Smooth muscle cell (in vitro differentiated cells): Measurements from ENCODE around the gene VSIG1. TPM values are rescaled to one million over a fixed set of nuclear protein-coding genes. Genes with fewer than 3 reads are reported as not detected.

Experiments
- DNase-seq: peaks from one replicate; lab custom pipeline; 2025; ENCODE audit not compliant: unreplicated experiment; lab: John Stamatoyannopoulos, UW
- H2AFZ ChIP-seq: fragments of 200-600 bp; sonication (generic); 2 replicates; pipeline ENCODE4 v1.6.0; 2016; ENCODE audit warnings: antibody characterized with exemption, low read depth, mild to moderate bottlenecking
- H3F3A ChIP-seq: fragments of 200-600 bp; sonication (generic); 2 replicates; pipeline ENCODE4 v1.6.0; 2017; ENCODE audit warnings: antibody characterized with exemption, low read depth
- H3K27ac ChIP-seq: fragments of 200-600 bp; sonication (generic); 2 replicates; pipeline ENCODE4 v1.5.1; 2016; ENCODE audit warnings: low read depth, mild to moderate bottlenecking
- H3K27me3 ChIP-seq: fragments of 200-600 bp; sonication (generic); 2 replicates; pipeline ENCODE4 v1.6.1; 2016; ENCODE audit warnings: low read depth, mild to moderate bottlenecking
- H3K36me3 ChIP-seq: fragments of 200-600 bp; sonication (generic); 2 replicates; pipeline ENCODE4 v1.5.1; 2016; ENCODE audit warnings: low read depth
- H3K4me1 ChIP-seq: fragments of 200-600 bp; sonication (generic); 2 replicates; pipeline ENCODE4 v1.5.1; 2016; ENCODE audit warnings: low read depth
- H3K4me2 ChIP-seq: fragments of 200-600 bp; sonication (generic); 2 replicates; pipeline ENCODE4 v1.6.0; 2016; ENCODE audit warnings: mild to moderate bottlenecking
- H3K4me3 ChIP-seq: fragments of 200-600 bp; sonication (generic); 2 replicates; pipeline ENCODE4 v1.5.1; 2016; ENCODE audit warnings: mild to moderate bottlenecking
- H3K79me2 ChIP-seq: fragments of 200-600 bp; sonication (generic); 2 replicates; pipeline ENCODE4 v1.6.0; 2016; ENCODE audit warnings: low read depth, mild to moderate bottlenecking
- H3K9ac ChIP-seq: fragments of 200-600 bp; sonication (generic); 2 replicates; pipeline ENCODE4 v1.6.0; 2016; ENCODE audit warnings: low read depth
- H3K9me3 ChIP-seq: fragments of 200-600 bp; sonication (generic); replicated peaks from 2 replicates; pipeline ENCODE4 v1.5.1; 2016; ENCODE audit warnings: low read depth
- H4K20me1 ChIP-seq: fragments of 200-600 bp; sonication (generic); 2 replicates; pipeline ENCODE4 v1.6.0; 2016; ENCODE audit warnings: low read depth
- WGBS: methylation state at CpG from one replicate; pipeline ENCODE4 v1.1.7; 2016; ENCODE audit warnings: low lambda C conversion rate; 5-methylcytosine and 5-hydroxymethylcytosine counted together
- polyA plus RNA-seq: library from polyadenylated mRNA; unstranded; fragments of >200 nt; fragmentation: Nextera tagmentation; extraction: Ambion mirVana; gene quantifications from 2 replicates; pipeline ENCODE4 v1.2.1, GENCODE V29; 2016
- total RNA-seq: library from RNA; depleted of rRNA; stranded (reverse); fragments of >200 nt; gene quantifications from 2 replicates; pipeline ENCODE4 v1.2.3, GENCODE V29; 2014
- TF ChIP-seq, protein P1 (sequence below): fragments of 200-600 bp; sonication (generic); IDR thresholded peaks from 2 replicates; pipeline ENCODE4 v1.5.1; 2017; ENCODE audit warnings: borderline replicate concordance, mild to moderate bottlenecking, antibody characterized with exemption; ENCODE audit not compliant: insufficient read depth, poor library complexity, severe bottlenecking

Gene VSIG1
- total and polyA plus RNA-seq, 2 experiments from 2014 or later, result 0.36 TPM; not detected in 1

- H4K20me1 ChIP-seq, result no peaks in the 10 kb centered on the region
- TF ChIP-seq, protein P1, sequence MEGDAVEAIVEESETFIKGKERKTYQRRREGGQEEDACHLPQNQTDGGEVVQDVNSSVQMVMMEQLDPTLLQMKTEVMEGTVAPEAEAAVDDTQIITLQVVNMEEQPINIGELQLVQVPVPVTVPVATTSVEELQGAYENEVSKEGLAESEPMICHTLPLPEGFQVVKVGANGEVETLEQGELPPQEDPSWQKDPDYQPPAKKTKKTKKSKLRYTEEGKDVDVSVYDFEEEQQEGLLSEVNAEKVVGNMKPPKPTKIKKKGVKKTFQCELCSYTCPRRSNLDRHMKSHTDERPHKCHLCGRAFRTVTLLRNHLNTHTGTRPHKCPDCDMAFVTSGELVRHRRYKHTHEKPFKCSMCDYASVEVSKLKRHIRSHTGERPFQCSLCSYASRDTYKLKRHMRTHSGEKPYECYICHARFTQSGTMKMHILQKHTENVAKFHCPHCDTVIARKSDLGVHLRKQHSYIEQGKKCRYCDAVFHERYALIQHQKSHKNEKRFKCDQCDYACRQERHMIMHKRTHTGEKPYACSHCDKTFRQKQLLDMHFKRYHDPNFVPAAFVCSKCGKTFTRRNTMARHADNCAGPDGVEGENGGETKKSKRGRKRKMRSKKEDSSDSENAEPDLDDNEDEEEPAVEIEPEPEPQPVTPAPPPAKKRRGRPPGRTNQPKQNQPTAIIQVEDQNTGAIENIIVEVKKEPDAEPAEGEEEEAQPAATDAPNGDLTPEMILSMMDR, result peak; percentile 37
- no peak for DNase-seq
- H3K27ac ChIP-seq, result no peak overlapping the region
- H3K79me2 ChIP-seq, result no peaks in the 10 kb centered on the region
- no peaks in the 10 kb centered on the region for H3K4me1 ChIP-seq
- H3K9me3 ChIP-seq, result no peaks in the 10 kb centered on the region
- H3K4me2 ChIP-seq, result no peak overlapping the region
- H3F3A ChIP-seq, result no peaks in the 10 kb centered on the region
- H3K36me3 ChIP-seq, result no peaks in the 10 kb centered on the region
- no peak overlapping the region for H3K9ac ChIP-seq
- no peak overlapping the region for H3K4me3 ChIP-seq
- H2AFZ ChIP-seq, result no peak overlapping the region
- no peaks in the 10 kb centered on the region for H3K27me3 ChIP-seq
- WGBS, result 11% methylated on average over 2 of the region's 2 CpGs
These were observed 24.2 kb upstream of the VSIG1 start for GRCh38 chrX:108020631-108021030.

DNA sequence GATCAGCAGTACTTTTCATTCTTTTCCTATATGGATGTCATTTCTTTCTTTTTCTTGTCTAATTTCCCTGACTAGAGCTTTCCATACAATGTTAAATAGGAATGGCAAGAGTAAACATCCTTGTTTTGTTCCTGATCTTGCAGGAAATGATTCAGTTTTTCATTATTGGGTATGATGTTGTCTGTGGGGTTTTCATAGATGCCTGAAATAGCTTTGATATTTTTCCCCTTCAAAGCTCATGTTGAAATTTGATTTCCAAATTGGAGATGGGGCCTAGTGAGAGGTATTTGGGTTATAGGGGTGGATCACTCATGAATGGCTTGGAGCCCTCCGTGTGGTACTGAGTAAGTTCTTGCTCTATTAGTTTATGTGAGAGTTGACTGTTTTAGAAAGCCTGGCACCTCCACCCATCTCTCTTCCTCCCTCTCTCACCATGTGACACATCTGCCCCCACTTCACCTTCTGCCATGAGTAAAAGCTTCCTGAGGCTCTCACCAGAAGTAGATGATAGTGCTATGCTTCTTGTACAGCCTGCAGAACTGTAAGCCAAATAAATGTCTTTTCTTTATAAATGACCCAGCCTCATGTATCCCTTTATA lies 22.3 kb upstream of the VSIG1 start:
- Histone ChIP-seq H4K20me1 (no peaks in the 10 kb centered on the region), H3F3A (no peaks in the 10 kb centered on the region), H3K4me1 (no peaks in the 10 kb centered on the region), H3K9me3 (no peaks in the 10 kb centered on the region), H3K4me3 (no peak overlapping the region), H3K9ac (no peak overlapping the region), H3K36me3 (no peaks in the 10 kb centered on the region), H3K4me2 (no peak overlapping the region), H3K79me2 (no peaks in the 10 kb centered on the region), H3K27me3 (no peaks in the 10 kb centered on the region), H3K27ac (no peak overlapping the region), H2AFZ (no peak overlapping the region)
- 54% methylated on average over 1 of the region's 1 CpG for WGBS
- no peak for DNase-seq
- TF ChIP-seq, protein P1, result no peak

GRCh38 chrX:108025376-108025775 lies 19.5 kb upstream of the VSIG1 start:
- Histone ChIP-seq H3K4me2 (no peak overlapping the region), H3K79me2 (no peaks in the 10 kb centered on the region), H2AFZ (no peak overlapping the region), H4K20me1 (no peaks in the 10 kb centered on the region), H3K27ac (no peak overlapping the region), H3K4me1 (no peaks in the 10 kb centered on the region), H3K9me3 (no peaks in the 10 kb centered on the region), H3K27me3 (no peaks in the 10 kb centered on the region), H3K36me3 (no peaks in the 10 kb centered on the region), H3K9ac (no peak overlapping the region), H3F3A (no peaks in the 10 kb centered on the region), H3K4me3 (no peak overlapping the region)
- no peak for DNase-seq
- TF ChIP-seq, protein P1, result no peak
- WGBS, result 94% methylated on average over 1 of the region's 1 CpG

DNA sequence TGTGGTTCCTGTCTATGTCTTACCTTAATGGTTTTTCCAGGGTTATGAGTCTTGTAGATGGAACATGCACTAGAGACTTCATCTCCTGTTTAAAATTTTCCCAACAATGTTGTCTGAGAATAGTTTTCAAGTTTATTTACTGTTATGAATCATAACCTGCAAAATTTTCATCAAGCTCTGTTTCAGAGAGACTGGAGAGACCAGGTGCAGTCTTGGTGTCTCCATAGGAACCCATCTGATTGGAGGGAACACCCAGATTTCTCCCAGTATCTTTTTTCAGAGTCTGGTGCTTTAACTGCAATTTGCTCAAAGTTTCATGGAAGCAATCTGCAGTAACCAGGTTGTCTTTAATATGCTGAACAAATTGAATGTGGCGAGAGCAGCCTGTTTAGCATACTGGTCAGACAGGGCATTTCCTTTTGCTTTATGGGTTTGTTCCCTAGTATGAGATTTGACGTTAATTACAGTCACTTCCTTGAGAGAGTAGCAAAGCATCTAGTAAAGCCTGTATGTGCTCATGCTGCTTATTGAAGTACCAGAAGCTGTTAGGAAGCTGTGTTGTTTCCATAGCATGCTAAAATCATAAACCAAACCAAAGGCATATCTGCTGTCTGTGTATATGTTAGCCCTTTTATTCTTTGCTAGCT lies 18.8 kb upstream of the VSIG1 start:
- no peak for DNase-seq
- Histone ChIP-seq H3K27ac (no peak overlapping the region), H3K4me2 (no peak overlapping the region), H3K36me3 (no peaks in the 10 kb centered on the region), H3K4me1 (no peaks in the 10 kb centered on the region), H3K79me2 (no peaks in the 10 kb centered on the region), H3K4me3 (no peak overlapping the region), H3K27me3 (no peaks in the 10 kb centered on the region), H2AFZ (no peak overlapping the region), H3K9ac (no peak overlapping the region), H4K20me1 (no peaks in the 10 kb centered on the region), H3K9me3 (no peaks in the 10 kb centered on the region), H3F3A (no peaks in the 10 kb centered on the region)
- 56% methylated on average over 2 of the region's 2 CpGs for WGBS
- TF ChIP-seq, protein P1, result no peak
